GM21360 (cell line): Measurements from ENCODE around the gene PNPLA6.

Experiments
- ATAC-seq: cut with Tn5 transposase; IDR thresholded peaks from one replicate; pipeline ENCODE4 v1.9.1; 2021; ENCODE audit warnings: mild to moderate bottlenecking, moderate library complexity; ENCODE audit not compliant: unreplicated experiment

PNPLA6 gene

GRCh38 chr19:7535047-7535997, at the start of gene PNPLA6:
PNPLA6 (plus strand) TSS chr19:7535717; CDS start chr19:7535789, 72 bp downstream.
- ATAC-seq, result peak; percentile 47

- no peak for ATAC-seq
Measured at GRCh38 chr19:7486923-7487322, 48.6 kb upstream of the PNPLA6 start.

GRCh38 chr19:7488736-7489353, 46.7 kb upstream of the PNPLA6 start, which contains the start of gene PEX11G:
PEX11G (minus strand) TSS chr19:7489035; CDS start chr19:7489010, 25 bp downstream.
- ATAC-seq, result peak; percentile 94

GRCh38 chr19:7489609-7490044, 45.9 kb upstream of the PNPLA6 start:
- ATAC-seq, result no peak

- no peak for ATAC-seq
Measured at GRCh38 chr19:7492142-7492541, 43.4 kb upstream of the PNPLA6 start.

DNA sequence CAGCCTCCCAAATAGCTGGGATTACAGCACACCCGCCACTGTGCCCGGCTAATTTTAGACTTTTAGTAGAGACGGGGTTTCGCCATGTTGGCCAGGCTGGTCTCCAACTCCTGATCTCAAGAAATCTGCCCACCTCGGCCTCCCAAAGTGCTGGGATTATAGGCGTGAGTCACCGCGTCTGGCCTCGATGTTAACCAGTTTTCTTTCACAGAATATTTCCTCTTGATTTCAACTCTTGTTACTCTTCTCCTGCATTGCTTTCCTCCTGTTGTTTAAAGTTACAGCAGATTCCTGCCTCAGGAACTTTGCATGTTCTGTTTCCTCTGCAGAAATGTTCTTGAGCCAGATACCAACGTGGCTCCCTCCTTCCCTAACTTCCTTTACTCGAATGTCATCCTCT, 43.0 kb upstream of the PNPLA6 start:
- no peak for ATAC-seq

- no peak for ATAC-seq
Measured at GRCh38 chr19:7494416-7495098, 41.0 kb upstream of the PNPLA6 start.

- no peak for ATAC-seq
Measured at GRCh38 chr19:7497292-7497691, 38.2 kb upstream of the PNPLA6 start.

- no peak for ATAC-seq
Measured at GRCh38 chr19:7500811-7501450, 34.6 kb upstream of the PNPLA6 start.

- no peak for ATAC-seq
Measured at GRCh38 chr19:7502552-7502951, 33.0 kb upstream of the PNPLA6 start.

DNA sequence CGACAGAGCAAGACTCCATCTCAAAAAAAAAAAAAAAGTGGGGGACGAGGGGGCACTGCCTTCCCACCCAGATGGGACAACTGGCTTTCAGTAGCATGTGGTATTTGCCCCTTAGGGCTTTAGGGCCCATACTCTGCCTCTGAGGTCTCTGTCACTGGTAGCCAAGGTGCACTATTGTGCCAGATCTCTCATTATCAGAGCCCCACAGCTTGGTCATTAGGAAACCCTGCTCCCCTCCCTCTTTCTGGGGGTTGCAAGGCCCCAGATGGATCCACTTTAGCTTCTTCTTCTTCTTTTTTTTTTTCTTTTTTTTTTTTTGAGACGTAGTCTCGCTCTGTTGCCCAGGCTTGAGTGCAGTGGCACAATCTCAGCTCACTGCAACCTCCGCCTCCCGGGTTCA, 30.8 kb upstream of the PNPLA6 start:
- no peak for ATAC-seq

- no peak for ATAC-seq
Measured at GRCh38 chr19:7505288-7505681, 30.2 kb upstream of the PNPLA6 start.

DNA sequence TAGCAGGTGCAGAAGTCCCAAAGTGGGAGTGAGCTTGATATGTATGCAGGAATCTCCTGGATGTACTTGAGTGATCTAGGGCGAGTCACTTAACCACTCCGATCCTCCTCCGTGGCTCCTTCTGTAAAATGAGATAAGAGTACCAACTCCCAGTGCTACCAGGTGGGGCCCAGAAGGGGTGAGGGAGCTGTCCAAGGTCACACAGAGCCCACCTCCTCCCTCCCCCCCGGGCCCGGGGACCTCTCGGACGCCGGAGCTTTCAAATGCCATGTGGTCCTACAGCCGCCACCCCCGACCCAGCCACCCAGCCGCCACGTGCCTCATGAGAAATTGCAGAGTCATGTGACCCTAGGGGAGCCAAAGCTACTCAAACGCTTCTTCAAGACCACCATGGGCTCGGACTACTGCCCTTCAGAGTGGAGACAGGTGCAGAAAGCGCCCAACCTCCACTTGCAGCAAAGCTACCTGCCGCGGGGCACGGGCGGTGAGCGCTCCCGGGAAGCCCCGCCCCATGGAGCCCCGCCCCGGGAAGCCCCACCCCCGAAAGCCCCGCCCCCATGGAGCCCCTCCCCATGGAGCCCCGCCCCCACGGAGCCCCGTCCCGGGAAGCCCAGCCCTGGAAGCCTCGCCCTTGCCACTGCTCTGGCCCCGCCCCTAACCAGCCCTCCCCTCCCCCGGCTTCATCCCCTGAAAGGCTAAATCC, 29.7 kb upstream of the PNPLA6 start:
- no peak for ATAC-seq

- ATAC-seq, result no peak
Measured at GRCh38 chr19:7506385-7507328, 28.9 kb upstream of the PNPLA6 start.

DNA sequence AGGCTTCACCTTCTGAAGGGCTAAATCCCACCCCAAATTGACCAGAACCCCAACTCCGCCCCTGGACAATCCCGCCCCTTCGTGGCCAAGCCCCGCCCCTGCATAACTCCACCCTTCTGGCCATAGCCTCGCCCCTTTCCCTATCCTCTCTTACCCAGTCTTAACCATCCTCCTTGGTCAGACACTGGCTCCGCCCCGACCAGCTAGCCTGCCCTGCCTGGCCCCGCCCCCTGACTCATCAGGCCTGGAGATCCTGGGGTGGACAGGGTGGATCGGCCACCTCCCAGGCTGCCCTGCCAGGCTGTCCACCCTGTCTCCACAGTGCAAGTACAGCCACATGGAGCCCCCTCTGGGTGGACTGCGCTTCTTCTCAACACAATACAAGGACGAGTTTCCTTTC, 27.6 kb upstream of the PNPLA6 start:
- ATAC-seq, result no peak

GRCh38 chr19:7509625-7510024, 25.9 kb upstream of the PNPLA6 start:
- ATAC-seq, result no peak

- ATAC-seq, result no peak
Measured at GRCh38 chr19:7512400-7512851, 23.1 kb upstream of the PNPLA6 start.

DNA sequence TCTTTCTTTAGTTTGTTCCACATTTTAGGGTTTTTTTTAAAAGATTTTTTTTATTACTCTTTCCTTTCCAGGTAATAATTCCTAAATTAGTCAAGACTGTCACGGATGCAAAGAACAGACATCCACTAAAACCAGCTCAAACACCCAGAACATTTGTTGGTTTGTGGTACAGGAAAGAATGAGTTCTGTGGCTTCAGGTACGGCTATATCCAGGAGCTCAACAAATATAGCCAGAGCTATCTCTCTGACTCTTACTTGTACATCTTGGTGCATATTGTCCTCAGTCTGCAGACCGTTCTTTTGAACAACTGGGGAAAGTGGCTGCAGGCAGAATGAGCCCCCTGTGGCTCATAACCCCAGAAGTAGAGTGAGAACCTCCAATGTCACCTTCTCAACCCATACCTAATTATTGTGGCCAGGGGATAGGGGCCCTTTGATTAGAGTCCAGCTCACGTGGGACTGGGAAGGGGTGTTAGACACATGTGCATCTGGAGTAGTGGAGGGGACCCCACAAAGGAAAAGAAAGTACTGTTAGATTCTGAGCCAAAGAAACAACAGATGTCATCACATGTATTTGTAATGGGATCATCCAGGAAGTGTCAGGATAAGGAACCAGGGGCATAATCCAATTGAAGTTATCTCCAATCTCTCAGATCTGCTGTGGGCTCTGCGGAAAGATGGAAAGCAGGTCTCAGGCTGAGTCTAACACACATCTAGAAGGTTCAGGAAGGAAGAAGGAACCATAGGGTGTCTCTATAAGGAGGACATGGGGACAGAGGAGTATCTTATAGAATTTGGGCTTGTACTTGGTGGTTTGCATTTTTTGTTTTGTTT, 21.5 kb upstream of the PNPLA6 start:
- ATAC-seq, result no peak
